DLD1 (cell line): ENCODE measurements around the gene ZNF723.
"Not testable (repeated sequence)": the region's sequence is repeated elsewhere in the genome, so short reads cannot be mapped to it uniquely, and the experiment has no call there.

Experiments
- in situ Hi-C: cut with HindIII; loops from 2 replicates; pipeline ENCODE4 v1.10.0; 2017; ENCODE audit warnings: low sequenced_read_pairs

ZNF723 gene

GRCh38 chr19:22832031-22832762 lies at the start of gene ZNF723:
Gene ZNF723 (plus strand): TSS chr19:22832291. CDS start chr19:22832380, 89 bp downstream.
- in situ Hi-C loops = no loop called here

- in situ Hi-C loops = no loop called here
Measured at GRCh38 chr19:22783651-22784410, 48.3 kb upstream of the ZNF723 start, which contains the start of gene ZNF99. Gene ZNF99 (minus strand): TSS chr19:22784151. CDS start chr19:22784016, 135 bp downstream.

GRCh38 chr19:22792863-22793262 lies 39.2 kb upstream of the ZNF723 start:
- in situ Hi-C loops = not testable (repeated sequence)

GRCh38 chr19:22797040-22797439 lies 35.1 kb upstream of the ZNF723 start:
- in situ Hi-C loops = no loop called here

GRCh38 chr19:22806418-22806817 lies 25.7 kb upstream of the ZNF723 start:
- in situ Hi-C loops = loop anchor here (10.0 kb wide), 1 partner anchor 542 kb away; no protein-coding TSS in a partner anchor

GRCh38 chr19:22807061-22807835 lies 24.8 kb upstream of the ZNF723 start:
- in situ Hi-C loops = loop anchor here (10.0 kb wide), 1 partner anchor 542 kb away; no protein-coding TSS in a partner anchor

- in situ Hi-C loops = no loop called here
Measured at GRCh38 chr19:22814124-22814523, 18.0 kb upstream of the ZNF723 start.

GRCh38 chr19:22831211-22831610 lies 880 bp upstream of the ZNF723 start:
- in situ Hi-C loops = no loop called here

- in situ Hi-C loops = not testable (repeated sequence)
Measured at GRCh38 chr19:22857713-22858320, 25.7 kb downstream of the ZNF723 start.

- in situ Hi-C loops = no loop called here
Measured at GRCh38 chr19:22882797-22883196, 50.7 kb downstream of the ZNF723 start.

- in situ Hi-C loops = no loop called here
Measured at GRCh38 chr19:22893855-22894270, 61.8 kb downstream of the ZNF723 start.

- in situ Hi-C loops = no loop called here
Measured at GRCh38 chr19:22901431-22902130, 69.5 kb downstream of the ZNF723 start.
